HFFc6 (cell line): ENCODE measurements around the gene FOXK2. TPM values are rescaled to one million over a fixed set of nuclear protein-coding genes. Genes with fewer than 3 reads are reported as not detected.

ENCODE experiments used
- DNase-seq: peaks from one replicate; pipeline ENCODE4 v3.0.0-alpha.2; 2018
- H3K27ac Mint-ChIP-seq: 2 replicates; pipeline ENCODE4 v1.8.0; 2020; ENCODE audit warnings: mild to moderate bottlenecking, mixed read lengths
- H3K27me3 Mint-ChIP-seq: 2 replicates; pipeline ENCODE4 v1.8.0; 2021; ENCODE audit warnings: mild to moderate bottlenecking, moderate library complexity, mixed read lengths; ENCODE audit not compliant: insufficient read depth
- H3K36me3 Mint-ChIP-seq: 2 replicates; pipeline ENCODE4 v1.8.0; 2021; ENCODE audit warnings: low read depth, mixed read lengths
- H3K4me1 Mint-ChIP-seq: 2 replicates; pipeline ENCODE4 v1.8.0; 2020; ENCODE audit warnings: low read depth, mixed read lengths
- H3K4me3 Mint-ChIP-seq: 2 replicates; pipeline ENCODE4 v1.8.0; 2020; ENCODE audit warnings: mild to moderate bottlenecking, moderate library complexity, mixed read lengths
- H3K9me3 Mint-ChIP-seq: 2 replicates; pipeline ENCODE4 v1.8.0; 2020; ENCODE audit warnings: mild to moderate bottlenecking, mixed read lengths
- total RNA-seq, 6 experiments: library from RNA; stranded (reverse); fragmentation: NEBNext Ultra II Directional; extraction: Animal tissue kit (Norgen Biotek cat#: 25700); gene quantifications; 2 replicates in 1 of 6; 3 replicates in 5 of 6; pipeline ENCODE4 v1.2.3, GENCODE V29; 2021
- TF ChIP-seq, protein P1 (sequence below): fragments of 200-600 bp; sonication (generic); IDR thresholded peaks from 2 replicates; pipeline ENCODE4 v1.5.0; 2021; ENCODE audit warnings: antibody characterized with exemption, mild to moderate bottlenecking

The FOXK2 gene
- total RNA-seq, 6 experiments from 2014 or later, result 38.6 to 46.3 (median 41.1) TPM

- Mint-ChIP-seq H3K4me3 (peak overlapping the region; percentile 72), H3K36me3 (no peaks in the 10 kb centered on the region), H3K9me3 (no peaks in the 10 kb centered on the region), H3K27me3 (peaks cover 14% of the 10 kb centered on the region), H3K4me1 (peaks cover 39% of the 10 kb centered on the region), H3K27ac (no peak overlapping the region)
- DNase-seq, result peak; percentile 89
- TF ChIP-seq, protein P1, sequence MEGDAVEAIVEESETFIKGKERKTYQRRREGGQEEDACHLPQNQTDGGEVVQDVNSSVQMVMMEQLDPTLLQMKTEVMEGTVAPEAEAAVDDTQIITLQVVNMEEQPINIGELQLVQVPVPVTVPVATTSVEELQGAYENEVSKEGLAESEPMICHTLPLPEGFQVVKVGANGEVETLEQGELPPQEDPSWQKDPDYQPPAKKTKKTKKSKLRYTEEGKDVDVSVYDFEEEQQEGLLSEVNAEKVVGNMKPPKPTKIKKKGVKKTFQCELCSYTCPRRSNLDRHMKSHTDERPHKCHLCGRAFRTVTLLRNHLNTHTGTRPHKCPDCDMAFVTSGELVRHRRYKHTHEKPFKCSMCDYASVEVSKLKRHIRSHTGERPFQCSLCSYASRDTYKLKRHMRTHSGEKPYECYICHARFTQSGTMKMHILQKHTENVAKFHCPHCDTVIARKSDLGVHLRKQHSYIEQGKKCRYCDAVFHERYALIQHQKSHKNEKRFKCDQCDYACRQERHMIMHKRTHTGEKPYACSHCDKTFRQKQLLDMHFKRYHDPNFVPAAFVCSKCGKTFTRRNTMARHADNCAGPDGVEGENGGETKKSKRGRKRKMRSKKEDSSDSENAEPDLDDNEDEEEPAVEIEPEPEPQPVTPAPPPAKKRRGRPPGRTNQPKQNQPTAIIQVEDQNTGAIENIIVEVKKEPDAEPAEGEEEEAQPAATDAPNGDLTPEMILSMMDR, result no peak
These were observed 22.8 kb upstream of the FOXK2 start for GRCh38 chr17:82496529-82497434.

- H3K27ac Mint-ChIP-seq, result peak overlapping the region; percentile 88
- peak overlapping the region; percentile 88 for H3K4me3 Mint-ChIP-seq
- peaks cover 32% of the 10 kb centered on the region for H3K4me1 Mint-ChIP-seq
- DNase-seq, result peak; percentile 56
- H3K9me3 Mint-ChIP-seq, result no peaks in the 10 kb centered on the region
- no peaks in the 10 kb centered on the region for H3K36me3 Mint-ChIP-seq
- TF ChIP-seq, protein P1, result no peak
- peaks cover 17% of the 10 kb centered on the region for H3K27me3 Mint-ChIP-seq
These were observed 21.8 kb upstream of the FOXK2 start for GRCh38 chr17:82497483-82498405.

GRCh38 chr17:82502207-82502606 lies 17.3 kb upstream of the FOXK2 start:
- H3K4me1 Mint-ChIP-seq, result peaks cover 16% of the 10 kb centered on the region
- no peak for DNase-seq
- H3K27ac Mint-ChIP-seq, result no peak overlapping the region
- H3K4me3 Mint-ChIP-seq, result no peak overlapping the region
- no peaks in the 10 kb centered on the region for H3K36me3 Mint-ChIP-seq
- H3K27me3 Mint-ChIP-seq, result peaks cover 9% of the 10 kb centered on the region
- TF ChIP-seq, protein P1, result no peak
- no peaks in the 10 kb centered on the region for H3K9me3 Mint-ChIP-seq

- no peaks in the 10 kb centered on the region for H3K36me3 Mint-ChIP-seq
- peaks cover 9% of the 10 kb centered on the region for H3K27me3 Mint-ChIP-seq
- TF ChIP-seq, protein P1, result no peak
These were observed 16.3 kb upstream of the FOXK2 start for GRCh38 chr17:82503094-82503727.

DNA sequence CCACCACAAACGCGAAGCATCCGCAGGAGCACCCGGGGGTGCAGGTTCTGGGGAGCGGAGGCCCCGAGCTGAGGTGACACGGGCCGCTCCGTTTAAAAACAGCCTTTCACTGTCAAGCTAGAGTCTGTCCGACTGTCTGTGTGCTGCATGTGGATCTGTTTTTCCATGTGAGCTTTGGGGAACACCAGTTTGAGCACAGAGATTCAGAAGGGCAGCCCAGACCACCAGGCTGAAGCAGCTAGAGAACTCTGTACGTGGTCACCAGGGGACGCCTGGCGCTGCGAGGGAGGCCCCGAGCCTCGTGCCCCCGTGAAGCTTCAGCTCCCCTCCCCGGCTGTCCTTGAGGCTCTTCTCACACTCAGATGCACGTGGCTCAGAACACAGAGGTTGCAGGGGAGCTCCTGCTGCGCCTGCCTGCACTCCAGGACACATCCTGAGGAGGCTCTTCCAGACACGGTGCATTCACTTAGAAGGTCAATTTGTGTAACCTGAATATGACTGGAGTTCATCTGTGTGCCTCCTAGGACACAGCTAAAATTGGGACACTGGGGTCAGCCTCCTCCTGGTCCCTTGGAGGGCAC lies 15.7 kb upstream of the FOXK2 start:
- H3K27ac Mint-ChIP-seq, result no peak overlapping the region
- no peak overlapping the region for H3K4me3 Mint-ChIP-seq
- H3K4me1 Mint-ChIP-seq, result peaks cover 7% of the 10 kb centered on the region
- no peaks in the 10 kb centered on the region for H3K9me3 Mint-ChIP-seq
- TF ChIP-seq, protein P1, result no peak
- H3K27me3 Mint-ChIP-seq, result peaks cover 9% of the 10 kb centered on the region
- no peaks in the 10 kb centered on the region for H3K36me3 Mint-ChIP-seq
- no peak for DNase-seq

More at GRCh38 chr17:82503094-82503727, 16.3 kb upstream of the FOXK2 start:
- DNase-seq, result no peak
- Mint-ChIP-seq H3K4me3 (no peak overlapping the region), H3K9me3 (no peaks in the 10 kb centered on the region), H3K4me1 (peaks cover 8% of the 10 kb centered on the region), H3K27ac (no peak overlapping the region)
